HG03045 (cell line): ENCODE measurements around the gene CALB2.
A peak's percentile ranks its signal among the peaks of the same experiment; 100 is the strongest.

Source experiments
- ATAC-seq: cut with Tn5 transposase; IDR thresholded peaks from one replicate; pipeline ENCODE4 v1.9.1; 2021; ENCODE audit warnings: mild to moderate bottlenecking, moderate library complexity; ENCODE audit not compliant: unreplicated experiment

Gene CALB2

DNA sequence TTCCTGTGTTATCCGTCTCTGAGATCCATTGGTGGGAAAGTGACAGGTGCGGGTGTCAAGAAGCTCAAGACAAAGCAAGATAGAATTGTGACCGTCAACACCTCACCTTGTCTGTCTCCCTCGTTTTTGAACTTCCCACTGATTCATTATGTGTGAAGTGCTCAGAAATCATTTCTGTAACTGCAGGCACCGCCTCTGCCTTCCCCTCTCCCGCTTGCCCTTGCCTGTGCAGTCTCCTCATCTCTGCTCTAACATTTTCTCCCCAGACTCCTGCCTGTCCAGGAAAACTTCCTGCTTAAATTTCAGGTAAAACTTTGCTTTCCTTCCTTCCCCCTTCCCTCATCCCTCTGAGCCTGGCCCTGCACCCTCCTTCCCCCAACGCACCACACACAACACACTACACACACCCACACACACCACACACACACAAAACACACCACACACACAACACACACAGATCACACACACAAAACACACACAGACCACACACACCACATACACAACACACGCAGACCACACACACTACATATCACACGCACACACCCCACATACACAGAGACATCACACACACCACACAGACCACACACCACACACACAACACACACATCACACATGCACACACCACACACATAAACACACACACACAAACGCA lies 25.7 kb downstream of the CALB2 start:
- ATAC-seq: no peak

DNA sequence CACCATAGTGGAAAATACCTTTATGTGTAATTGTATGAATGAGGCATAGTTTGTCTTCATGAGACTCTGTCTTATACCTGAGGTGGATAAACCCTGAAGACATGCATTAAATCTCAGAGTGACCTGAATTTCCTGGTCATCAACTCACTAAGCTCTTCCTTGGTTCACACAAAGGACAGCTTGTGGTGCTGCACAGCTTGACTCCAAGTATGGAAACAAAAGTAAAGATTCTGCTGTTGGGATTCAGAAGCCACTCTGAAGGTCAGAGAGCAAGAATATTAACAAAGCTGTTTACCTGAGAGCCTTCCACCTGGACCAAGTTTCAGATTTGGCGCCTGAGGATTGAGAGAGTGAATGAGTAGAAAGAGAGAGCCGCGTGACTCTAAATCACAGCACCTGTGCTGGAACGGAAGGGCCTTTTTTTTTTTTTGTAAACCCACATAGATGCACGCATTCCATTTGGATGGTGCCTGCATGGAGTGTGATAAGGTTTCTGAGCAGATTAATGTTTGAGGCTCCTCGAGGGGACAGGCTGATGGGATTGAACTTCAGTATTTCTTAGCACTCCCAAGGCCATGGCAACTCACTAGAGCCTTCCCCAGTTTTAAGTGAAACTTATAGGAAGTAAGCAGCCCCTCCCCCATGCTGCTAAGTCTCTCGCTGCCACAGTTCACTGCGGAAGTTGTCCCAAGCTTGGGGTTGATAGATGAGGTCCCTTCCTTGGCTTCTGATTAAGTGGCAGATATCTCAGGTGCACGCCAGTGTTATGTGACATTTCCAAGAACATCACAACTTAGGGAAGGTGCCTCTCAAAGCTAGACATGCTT lies 28.7 kb downstream of the CALB2 start:
- ATAC-seq: no peak

DNA sequence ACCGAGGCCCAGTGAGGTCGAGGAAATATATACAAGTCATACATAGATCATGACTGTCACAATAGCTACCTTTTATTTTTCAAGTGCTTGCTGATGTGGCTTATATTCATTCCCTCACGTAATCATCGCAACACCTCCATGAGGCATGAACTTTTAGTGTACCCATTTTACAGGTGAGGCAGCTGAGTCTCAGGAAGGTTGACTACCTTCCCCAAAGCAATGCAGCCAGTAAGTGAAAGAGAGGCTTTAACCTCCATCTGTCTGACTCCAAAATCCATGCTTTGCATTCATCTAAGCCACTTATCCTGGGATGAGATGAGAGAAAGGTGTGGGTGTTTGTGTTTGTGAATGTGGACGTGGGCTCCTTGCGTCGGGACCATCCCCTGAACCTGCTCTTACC lies 30.8 kb downstream of the CALB2 start:
- ATAC-seq: no peak

DNA sequence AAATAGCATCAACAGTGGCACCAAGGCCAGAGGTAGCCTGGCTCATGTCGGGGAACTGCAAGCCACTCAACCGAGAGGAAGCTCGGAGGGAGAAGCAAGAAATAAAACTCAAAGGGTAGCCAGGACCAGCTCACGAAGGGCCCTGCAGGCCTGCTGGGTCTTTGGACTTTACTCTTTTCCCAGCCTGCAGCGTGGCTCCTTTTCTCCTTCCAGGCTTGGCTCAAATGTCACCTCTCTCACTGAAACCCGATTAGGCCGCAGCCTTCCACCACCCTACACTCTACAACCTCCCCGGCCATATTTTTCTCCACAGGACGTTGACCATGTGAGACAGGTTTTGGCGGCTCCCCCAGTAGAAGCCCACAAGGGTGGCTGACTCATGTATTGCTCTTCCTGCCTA lies 38.1 kb downstream of the CALB2 start:
- no peak for ATAC-seq

DNA sequence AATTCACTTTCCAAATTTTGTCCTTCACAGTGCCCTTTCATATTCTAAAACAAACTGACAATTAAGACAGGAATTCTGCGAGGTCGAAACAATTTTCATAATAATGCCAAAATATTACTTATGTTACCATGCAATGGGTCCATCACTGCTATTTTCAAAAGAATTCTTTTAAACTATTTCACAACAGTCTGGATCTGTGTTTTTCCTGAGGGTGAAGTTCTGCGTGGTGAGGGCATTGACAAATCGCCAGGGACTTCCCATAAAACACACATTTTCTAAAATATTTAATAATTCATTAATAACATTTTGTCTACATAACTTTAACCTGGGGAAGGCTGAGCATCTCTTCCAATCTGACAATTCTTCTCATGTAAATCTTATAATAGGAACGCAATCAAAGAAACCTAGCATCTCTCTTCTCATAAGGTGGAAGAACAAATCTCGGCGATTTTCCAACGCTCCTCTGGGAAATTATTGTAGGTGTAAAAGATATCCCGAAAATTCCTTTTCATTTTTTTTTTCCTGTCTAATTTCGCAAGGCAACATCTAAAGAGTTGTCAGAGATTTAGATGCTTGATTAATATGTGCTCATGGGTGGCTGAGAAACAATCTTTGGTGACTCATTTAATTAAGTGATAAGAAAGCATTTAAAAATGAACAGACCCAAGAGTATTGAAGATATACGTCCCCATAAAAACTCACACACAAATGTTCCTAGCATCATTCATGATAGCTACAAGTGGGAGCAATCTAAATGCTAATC lies 41.5 kb downstream of the CALB2 start:
- no peak for ATAC-seq

DNA sequence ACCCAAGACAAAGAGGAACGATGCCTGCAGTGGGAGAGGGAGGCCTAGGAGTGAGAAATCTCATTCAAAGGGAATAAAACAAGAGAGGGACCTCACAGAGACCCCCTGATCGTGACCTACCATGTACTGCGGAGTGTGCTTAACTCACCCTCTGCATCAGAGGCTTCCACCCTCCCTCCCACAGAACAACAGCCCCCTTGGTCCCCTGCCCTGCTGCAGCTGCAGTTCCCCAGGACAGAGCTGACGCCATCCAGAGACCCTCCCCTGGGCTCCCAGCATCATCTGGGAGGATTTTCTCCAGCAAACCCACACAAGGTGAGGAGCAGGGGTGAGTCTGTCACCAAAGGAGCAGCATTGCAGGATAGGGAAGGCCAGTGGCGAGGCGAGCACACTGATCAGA lies 43.5 kb downstream of the CALB2 start:
- no peak for ATAC-seq

DNA sequence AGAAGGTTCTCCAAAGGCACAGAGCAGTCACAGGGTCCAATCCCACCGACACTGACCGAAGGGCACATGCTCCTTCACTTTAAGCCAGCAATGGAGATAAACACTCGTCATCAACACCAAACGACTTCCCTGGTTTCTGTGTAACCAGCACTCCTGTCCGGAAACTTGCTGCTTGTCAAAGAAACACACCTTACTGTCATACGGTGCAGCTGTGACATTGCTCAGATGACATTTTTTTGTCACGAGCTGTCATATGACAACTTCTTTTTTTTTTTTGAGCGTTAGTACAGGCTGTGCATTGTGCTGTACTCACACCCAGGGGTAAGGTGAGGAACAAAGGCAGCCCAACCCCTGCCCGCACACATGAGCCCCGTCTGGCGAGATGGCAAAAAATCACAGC lies 44.2 kb downstream of the CALB2 start:
- no peak for ATAC-seq

DNA sequence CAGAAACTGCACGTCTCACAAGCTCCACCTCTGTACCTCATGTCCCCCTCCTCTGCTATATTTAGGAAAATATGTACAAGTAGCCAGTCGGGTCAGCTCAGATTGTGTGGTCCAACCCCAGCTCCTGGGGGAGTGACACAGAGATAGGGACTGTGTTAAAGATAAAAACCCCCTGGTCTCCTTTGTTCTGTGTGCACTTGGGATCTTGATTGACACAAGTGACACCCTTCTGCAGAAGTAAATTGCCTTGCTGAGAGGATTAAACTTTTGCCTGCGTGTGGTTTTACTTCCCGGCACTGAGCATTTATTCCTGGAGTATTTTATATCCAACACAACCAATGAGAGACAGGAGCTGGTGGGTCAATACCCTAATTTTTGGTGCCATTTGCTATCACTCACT lies 45.8 kb downstream of the CALB2 start:
- ATAC-seq: no peak

DNA sequence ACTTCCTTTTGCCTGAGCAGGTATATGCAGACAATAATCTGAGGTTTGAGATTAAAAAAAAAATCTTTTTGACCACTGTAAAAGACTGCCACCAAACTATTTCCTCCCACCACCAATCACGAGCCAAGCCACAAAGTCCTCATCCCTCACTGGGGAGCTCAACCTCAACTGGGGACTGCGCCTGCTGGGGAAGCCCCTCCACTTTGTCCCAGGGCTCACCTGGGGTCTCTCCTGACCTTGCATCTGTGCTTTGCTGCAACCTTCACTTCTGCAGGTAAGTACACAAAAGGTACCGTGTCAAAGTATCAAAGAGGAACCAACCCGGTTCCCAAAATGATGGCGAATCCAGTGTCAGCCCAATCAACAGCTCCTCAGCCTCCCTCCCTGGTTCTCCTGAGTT lies 47.8 kb downstream of the CALB2 start:
- no peak for ATAC-seq

DNA sequence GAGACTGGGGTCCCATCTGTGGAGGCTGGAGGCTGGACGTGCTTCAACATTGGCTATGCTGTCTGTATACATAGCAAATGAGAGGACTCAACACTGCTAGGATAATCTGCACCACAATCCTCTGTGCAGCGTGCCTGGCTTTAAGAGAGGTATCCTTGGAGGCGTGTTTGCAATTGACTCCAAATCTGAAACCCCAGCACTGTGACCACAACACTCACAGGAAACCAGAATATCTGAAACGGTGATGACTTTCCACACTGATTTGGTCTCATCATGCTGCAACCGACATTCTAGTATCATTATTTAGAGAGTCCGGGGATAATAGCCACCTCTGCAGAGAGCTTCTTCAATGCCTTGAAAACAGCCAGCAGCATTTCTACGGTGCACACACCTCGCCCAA lies 48.2 kb downstream of the CALB2 start:
- no peak for ATAC-seq

DNA sequence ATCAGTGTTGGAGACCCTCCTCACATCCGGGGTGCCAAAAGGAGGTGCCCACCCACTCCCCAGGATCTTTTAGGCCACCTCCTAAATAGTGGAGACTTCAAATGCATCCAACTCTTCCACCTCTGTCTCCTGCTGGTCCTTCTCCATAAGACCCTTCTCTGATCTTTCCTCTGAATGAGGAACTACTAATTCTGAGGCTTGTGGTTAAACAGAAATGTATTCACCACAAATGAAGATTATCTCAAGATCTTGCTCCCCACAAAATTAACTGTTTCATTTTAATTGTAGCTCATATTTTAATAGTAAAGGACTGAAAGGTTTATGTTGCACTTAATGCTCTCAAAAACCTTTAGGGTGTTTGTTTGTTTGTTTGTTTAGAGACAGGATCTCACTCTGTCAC lies 49.2 kb downstream of the CALB2 start:
- ATAC-seq: no peak

DNA sequence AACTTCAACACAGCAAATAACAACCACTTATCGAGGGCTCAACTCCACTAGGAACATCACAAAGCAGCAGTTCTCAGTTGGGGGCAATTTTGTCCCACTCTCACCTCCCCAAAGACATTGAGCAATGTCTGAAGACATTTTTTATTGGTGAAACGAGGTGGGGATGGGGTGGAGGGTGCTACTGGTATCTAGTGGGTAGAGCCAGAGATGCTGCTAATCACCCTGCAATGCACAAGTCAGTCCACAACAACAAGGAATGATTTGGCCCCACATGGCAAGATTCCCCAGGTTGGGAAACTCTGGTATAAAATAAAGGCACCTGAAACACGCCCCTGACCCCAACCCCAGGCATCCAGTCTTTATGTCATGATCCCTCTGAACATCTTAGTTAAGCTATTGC lies 50.0 kb downstream of the CALB2 start:
- no peak for ATAC-seq

DNA sequence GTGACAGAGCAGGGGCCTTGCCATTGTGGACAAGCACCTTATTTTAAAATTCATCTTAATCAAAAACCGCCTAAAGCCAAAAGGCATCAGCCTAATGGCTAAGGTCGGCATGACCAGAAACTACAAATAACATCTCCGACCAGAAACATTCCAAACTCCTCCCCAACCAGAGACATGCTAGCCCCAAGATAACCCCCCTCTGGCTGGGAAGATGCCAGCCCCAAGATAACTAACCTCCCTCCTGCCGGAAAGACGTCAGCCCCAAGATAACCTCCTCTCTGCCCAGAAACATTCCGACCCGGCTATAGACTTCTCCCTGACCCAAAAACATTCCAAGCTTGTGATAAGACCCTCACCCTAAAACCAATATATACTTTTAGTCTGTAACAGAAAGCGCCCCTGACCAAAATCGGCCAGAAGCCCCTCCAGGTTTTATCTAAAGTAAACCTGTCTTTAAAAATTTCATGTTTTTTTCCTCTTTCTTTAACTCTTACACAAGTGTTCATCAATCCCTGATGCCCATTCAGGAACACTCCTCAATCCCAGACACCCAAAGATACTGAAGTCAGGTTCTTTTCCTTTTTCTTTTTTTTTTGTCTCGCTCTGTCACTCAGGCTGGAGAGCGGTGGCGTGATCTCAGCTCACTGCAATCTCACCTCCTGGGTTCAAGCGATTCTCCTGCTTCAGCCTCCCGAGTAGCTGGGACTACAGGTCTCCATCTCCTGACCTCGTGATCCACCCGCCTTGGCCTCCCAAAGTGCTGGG lies 50.7 kb downstream of the CALB2 start:
- no peak for ATAC-seq

DNA sequence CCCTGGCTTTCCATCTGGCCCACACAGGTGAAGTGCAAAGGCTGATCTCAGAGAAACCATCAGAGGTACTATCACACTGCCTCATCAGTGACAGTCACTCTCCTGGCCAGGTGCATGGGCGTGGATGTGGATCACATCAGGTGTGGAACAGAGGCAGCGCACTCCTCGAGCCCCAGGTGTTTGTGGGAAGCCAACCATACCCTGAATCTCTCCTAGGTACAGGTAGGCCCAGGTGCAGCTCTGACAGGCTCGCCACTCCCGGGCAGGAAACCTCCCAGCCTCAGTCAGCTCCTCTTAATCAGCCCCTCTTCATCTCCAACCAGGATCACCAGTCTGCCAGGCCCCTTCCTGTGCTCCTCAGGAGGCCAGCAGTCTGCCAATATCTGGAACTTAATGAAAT lies 51.6 kb downstream of the CALB2 start:
- no peak for ATAC-seq

DNA sequence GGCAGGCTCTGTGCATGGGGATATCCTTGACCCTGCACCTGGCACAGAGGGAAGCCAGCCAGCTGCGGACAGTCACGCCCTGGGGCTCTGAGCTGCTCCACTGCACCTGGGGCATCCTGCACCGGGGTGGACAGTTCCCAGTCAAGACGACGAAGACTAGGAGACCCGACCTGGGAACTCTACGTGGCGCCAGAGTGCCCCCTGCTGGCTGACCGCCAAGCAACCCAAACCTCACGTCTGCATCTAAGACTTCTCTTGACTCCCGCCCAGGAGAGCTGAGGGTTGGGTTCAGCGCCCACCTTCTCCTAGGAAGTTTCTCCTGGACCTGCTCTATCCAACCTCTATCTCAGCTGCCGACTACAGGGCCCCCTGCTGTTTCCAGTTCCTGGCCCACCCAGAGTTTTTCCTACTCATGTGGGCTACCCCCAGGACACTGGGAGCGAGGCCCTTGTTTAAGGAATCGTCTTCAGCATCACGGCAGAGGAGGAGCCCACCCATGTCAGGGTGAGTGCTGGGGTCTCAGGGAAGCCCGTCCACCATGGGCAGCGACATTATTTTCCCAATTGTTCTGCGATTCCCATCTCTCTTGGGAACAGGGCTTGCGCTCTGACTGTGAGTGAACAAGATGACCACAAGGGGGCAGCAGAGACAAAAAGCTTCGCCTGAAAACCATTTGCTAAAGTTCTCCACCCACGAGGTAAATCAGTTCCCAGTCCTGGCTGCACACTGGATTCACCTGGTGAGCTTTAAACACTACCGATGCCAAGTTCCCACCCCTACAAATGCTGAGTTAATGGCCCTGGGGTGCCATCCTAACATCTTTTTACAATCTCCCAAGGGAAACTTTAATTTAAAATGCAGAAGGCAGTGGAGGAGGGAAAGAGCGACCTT lies 54.0 kb downstream of the CALB2 start:
- ATAC-seq: peak; percentile 58

DNA sequence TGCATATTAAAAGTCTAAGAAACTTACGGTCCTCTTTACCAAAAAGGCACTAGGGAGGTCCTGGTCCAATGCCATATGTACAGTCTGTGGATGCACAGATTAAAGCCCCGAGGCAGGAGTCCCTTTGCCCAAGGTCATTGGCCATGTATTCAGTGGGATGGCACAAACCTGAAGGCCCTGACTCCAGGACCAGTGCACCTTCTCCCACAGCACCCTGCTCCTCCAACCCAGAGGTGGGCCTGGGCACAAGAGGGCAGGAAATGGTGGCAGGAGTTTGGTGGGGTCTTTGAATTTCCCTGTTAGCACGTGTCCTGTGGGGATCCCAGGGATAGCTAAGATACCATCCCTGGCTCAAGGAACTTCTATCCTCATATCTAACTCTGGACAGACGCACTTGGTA lies 54.8 kb downstream of the CALB2 start:
- ATAC-seq: no peak

DNA sequence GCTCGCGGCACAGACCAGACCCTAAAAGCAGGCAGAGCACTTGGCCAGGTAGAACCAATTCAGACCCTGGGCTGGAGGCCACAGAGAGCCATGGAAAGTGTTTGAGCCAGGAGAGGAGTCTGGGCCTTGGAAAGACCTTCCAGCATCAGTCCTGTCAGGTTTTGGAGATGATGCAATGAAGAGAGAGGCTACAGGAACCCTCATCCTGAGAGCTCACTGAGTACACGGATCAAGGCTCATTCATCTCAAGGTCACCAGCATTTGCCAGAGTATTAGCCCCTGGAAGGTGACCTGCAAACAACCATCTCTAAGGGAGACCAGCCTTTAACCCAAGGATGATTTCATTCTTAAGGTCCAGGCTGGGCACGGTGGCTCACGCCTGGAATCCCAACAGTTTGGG lies 55.5 kb downstream of the CALB2 start:
- no peak for ATAC-seq

DNA sequence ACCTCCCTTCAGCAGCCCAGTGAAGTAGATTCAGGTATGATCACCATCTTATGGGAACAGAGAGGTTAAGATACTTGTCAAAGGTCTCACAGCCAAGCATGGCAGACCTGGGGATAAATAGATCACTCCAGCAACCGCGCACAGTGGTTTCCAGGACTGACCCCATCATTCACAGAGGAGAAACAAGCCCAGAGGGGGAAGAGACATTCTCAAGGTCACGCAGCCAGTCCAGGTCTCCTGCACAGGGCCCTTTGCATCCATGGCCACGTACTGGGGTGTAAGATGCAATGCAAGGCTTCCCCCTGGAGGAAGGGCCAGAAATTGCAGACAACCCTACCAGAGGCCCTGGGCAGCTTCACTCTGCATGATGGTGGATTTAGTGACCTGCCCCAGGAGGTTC lies 63.4 kb downstream of the CALB2 start:
- ATAC-seq: no peak

DNA sequence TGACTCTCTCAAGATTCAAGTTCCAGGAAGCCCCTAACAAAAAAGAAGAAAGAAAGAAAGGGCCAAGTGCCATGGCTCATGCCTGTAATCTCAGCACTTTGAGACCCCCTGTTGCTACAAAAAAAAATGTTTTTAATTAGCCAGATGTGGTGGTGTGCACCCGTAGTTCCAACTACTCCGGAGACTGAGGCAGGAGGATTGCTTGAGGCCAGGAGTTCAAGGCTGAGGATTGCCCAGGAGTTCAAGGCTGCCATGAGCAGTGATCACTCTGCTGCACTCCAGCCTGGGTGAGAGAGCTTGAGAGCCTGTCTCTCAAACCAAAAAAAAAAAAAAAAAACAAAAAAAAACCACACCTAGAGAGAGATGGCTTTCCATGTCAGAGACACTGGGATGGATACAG lies 64.5 kb downstream of the CALB2 start:
- ATAC-seq: no peak

DNA sequence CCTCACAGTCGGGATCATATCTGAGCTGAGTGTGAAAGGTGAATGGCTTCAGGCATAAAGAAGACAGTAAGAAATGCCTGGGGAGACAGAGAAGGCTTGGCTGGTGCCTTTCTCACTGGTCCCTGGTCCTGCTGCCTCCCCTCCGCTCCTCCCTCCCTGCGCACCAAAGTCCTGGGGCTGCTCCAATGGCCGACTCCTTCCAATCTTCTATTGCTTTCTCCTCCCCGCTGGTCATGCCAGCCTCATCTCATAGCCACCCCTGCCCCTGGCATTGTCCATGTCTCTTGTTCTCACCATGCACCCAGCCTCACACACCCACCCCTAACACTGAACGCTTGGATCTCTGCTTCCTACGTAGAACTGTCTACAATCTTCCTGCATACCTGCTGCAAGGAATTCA lies 65.3 kb downstream of the CALB2 start:
- ATAC-seq: no peak
